ENCODE measurements around the gene PDCD1.

DNA sequence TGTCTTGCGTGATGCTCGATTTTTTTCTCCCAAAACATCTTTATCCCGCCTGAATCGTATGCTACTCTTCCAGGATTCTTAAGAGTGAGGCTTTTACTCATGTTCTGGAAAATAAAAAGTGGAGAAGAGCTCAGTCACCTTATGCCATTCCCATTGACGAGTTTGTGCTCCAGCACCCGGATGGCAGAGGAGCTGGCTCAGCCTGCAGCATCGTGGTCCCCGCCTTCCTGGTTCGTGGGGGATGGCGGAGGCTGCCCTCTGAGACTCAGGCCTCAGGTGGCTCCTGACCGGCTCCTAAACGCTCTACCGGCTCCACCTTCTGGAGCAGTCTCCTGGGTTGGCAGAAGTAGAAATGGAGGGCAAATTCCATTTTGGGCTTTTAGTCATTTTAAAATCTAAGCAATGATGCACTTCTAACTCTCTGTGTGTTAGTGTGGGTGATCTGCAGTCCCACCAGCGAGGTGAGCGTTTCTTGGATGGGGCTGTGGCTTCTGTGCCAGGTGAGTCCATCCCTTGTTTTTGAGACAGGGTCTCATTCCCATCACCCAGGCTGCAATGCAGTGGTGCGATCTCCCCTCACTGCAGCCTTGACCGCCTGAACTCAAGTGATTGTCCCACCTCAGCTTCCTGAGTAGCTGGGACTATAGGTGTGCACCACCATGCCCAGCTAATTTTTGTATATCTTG lies 38.7 kb upstream of the PDCD1 start:
- TF ChIP-seq, protein P1, sequence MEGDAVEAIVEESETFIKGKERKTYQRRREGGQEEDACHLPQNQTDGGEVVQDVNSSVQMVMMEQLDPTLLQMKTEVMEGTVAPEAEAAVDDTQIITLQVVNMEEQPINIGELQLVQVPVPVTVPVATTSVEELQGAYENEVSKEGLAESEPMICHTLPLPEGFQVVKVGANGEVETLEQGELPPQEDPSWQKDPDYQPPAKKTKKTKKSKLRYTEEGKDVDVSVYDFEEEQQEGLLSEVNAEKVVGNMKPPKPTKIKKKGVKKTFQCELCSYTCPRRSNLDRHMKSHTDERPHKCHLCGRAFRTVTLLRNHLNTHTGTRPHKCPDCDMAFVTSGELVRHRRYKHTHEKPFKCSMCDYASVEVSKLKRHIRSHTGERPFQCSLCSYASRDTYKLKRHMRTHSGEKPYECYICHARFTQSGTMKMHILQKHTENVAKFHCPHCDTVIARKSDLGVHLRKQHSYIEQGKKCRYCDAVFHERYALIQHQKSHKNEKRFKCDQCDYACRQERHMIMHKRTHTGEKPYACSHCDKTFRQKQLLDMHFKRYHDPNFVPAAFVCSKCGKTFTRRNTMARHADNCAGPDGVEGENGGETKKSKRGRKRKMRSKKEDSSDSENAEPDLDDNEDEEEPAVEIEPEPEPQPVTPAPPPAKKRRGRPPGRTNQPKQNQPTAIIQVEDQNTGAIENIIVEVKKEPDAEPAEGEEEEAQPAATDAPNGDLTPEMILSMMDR (conservative IDR thresholded peaks at IDR 0.05; ENCODE audit: low read depth, low read length): no peak
- TF ChIP-seq EZH2 (IDR thresholded peaks at IDR 0.05; ENCODE audit: low read length, unreplicated experiment) (no peak), EZH2phosphoT487 (IDR thresholded peaks at IDR 0.05; ENCODE audit: borderline replicate concordance, low read length) (no peak)

All from PC-3 (cell line).